WTC11 (cell line): Measurements from ENCODE around the gene ZFX. TPM values are rescaled to one million over a fixed set of nuclear protein-coding genes. Genes with fewer than 3 reads are reported as not detected.
"Not testable (repeated sequence)": the region's sequence is repeated elsewhere in the genome, so short reads cannot be mapped to it uniquely, and the experiment has no call there.

ENCODE experiments used
- ATAC-seq: fragments of 200-7000 bp; cut with Tn5 transposase; 2 replicates; pipeline ENCODE4 v1.10.0; 2021; ENCODE audit warnings: mild to moderate bottlenecking, moderate library complexity
- CTCF ChIA-PET: fragments of 300-600 bp; sonication (Branson Sonifier 250); formaldehyde crosslinking; loops from one replicate; lab custom pipeline; 2021; ENCODE audit warnings: antibody characterized with exemption; lab: Charles Lee
- POLR2A ChIA-PET: fragments of 350-600 bp; sonication (Branson Sonifier 250); formaldehyde crosslinking; loops from one replicate; lab custom pipeline; 2021; ENCODE audit warnings: antibody characterized with exemption; lab: Charles Lee
- DNase-seq: peaks from one replicate; pipeline ENCODE4 v3.0.0; 2021; ENCODE audit warnings: low spot score
- H3K27ac Mint-ChIP-seq: 2 replicates; pipeline ENCODE4 v1.8.0; 2021; ENCODE audit warnings: mixed read lengths
- H3K27me3 Mint-ChIP-seq: 2 replicates; pipeline ENCODE4 v1.8.0; 2021; ENCODE audit warnings: low read depth, mild to moderate bottlenecking, moderate library complexity, mixed read lengths
- H3K36me3 Mint-ChIP-seq: 2 replicates; pipeline ENCODE4 v1.8.0; 2021; ENCODE audit warnings: mixed read lengths
- H3K4me1 Mint-ChIP-seq: 2 replicates; pipeline ENCODE4 v1.8.0; 2022; ENCODE audit warnings: mixed read lengths
- H3K4me3 Mint-ChIP-seq: 2 replicates; pipeline ENCODE4 v1.8.0; 2021; ENCODE audit warnings: mild to moderate bottlenecking, moderate library complexity, mixed read lengths
- H3K9me3 Mint-ChIP-seq: 2 replicates; pipeline ENCODE4 v1.8.0; 2021; ENCODE audit warnings: mixed read lengths
- ATF6 ChIP-seq: sonication (generic); formaldehyde crosslinking; IDR thresholded peaks from 2 replicates; pipeline ENCODE4 v1.8.1; 2023; ENCODE audit warnings: mild to moderate bottlenecking, missing genetic modification reagents
- ELF4 ChIP-seq: sonication (generic); formaldehyde crosslinking; IDR thresholded peaks from 2 replicates; pipeline ENCODE4 v1.8.1; 2022; ENCODE audit warnings: low read depth, mild to moderate bottlenecking, moderate library complexity, missing genetic modification reagents
- FOXP1 ChIP-seq: sonication (generic); formaldehyde crosslinking; IDR thresholded peaks from 2 replicates; pipeline ENCODE4 v1.8.0; 2022; ENCODE audit warnings: missing genetic modification reagents, mild to moderate bottlenecking, moderate library complexity, borderline replicate concordance
- GRHL2 ChIP-seq: fragments of 250-450 bp; sonication (Bioruptor Pico); IDR thresholded peaks from 2 replicates; pipeline ENCODE4 v1.8.0; 2022; ENCODE audit warnings: mild to moderate bottlenecking, moderate library complexity; ENCODE audit not compliant: insufficient replicate concordance, severe bottlenecking
- HMGA2 ChIP-seq: fragments of 250-450 bp; sonication (Bioruptor Pico); IDR thresholded peaks from 2 replicates; pipeline ENCODE4 v1.4.0; 2021; ENCODE audit warnings: mild to moderate bottlenecking, moderate library complexity
- IRF2 ChIP-seq: sonication (generic); formaldehyde crosslinking; IDR thresholded peaks from 2 replicates; pipeline ENCODE4 v1.8.0; 2022; ENCODE audit warnings: low read depth, missing genetic modification reagents, borderline replicate concordance
- KAT7 ChIP-seq: sonication (generic); formaldehyde crosslinking; IDR thresholded peaks from 2 replicates; pipeline ENCODE4 v1.8.1; 2023; ENCODE audit warnings: missing genetic modification reagents, mild to moderate bottlenecking, borderline replicate concordance
- MYBL2 ChIP-seq: sonication (generic); formaldehyde crosslinking; IDR thresholded peaks from 2 replicates; pipeline ENCODE4 v1.8.1; 2023; ENCODE audit warnings: mild to moderate bottlenecking, moderate library complexity, missing genetic modification reagents
- NR2C2 ChIP-seq: sonication (generic); formaldehyde crosslinking; IDR thresholded peaks from 2 replicates; pipeline ENCODE4 v1.8.0; 2022; ENCODE audit warnings: mild to moderate bottlenecking, missing genetic modification reagents
- OVOL2 ChIP-seq: fragments of 250-450 bp; sonication (Bioruptor Pico); IDR thresholded peaks from 2 replicates; pipeline ENCODE4 v1.9.0; 2021; ENCODE audit warnings: mild to moderate bottlenecking, borderline replicate concordance
- SMAD4 ChIP-seq: sonication (generic); formaldehyde crosslinking; IDR thresholded peaks from 2 replicates; pipeline ENCODE4 v1.8.0; 2022; ENCODE audit warnings: mild to moderate bottlenecking, missing genetic modification reagents
- TEAD1 ChIP-seq: sonication (generic); formaldehyde crosslinking; IDR thresholded peaks from 2 replicates; pipeline ENCODE4 v1.8.0; 2022; ENCODE audit warnings: mild to moderate bottlenecking, missing genetic modification reagents
- ZNF121 ChIP-seq: sonication (generic); formaldehyde crosslinking; IDR thresholded peaks from 2 replicates; pipeline ENCODE4 v1.8.0; 2023; ENCODE audit warnings: missing genetic modification reagents
- ZNF219 ChIP-seq: sonication (generic); formaldehyde crosslinking; IDR thresholded peaks from 2 replicates; pipeline ENCODE4 v1.8.0; 2023; ENCODE audit warnings: missing genetic modification reagents, mild to moderate bottlenecking, borderline replicate concordance
- ZNF512 ChIP-seq: sonication (generic); formaldehyde crosslinking; IDR thresholded peaks from 2 replicates; pipeline ENCODE4 v1.8.1; 2022; ENCODE audit warnings: missing genetic modification reagents, borderline replicate concordance
- ZNF671 ChIP-seq: fragments of 250-450 bp; sonication (Bioruptor Pico); IDR thresholded peaks from 2 replicates; pipeline ENCODE4 v1.8.0; 2021; ENCODE audit warnings: mild to moderate bottlenecking
- total RNA-seq: library from RNA; stranded (reverse); gene quantifications from 3 replicates; pipeline ENCODE4 v1.2.3, GENCODE V29; 2021
- TF ChIP-seq, protein P1 (sequence below): sonication (generic); formaldehyde crosslinking; IDR thresholded peaks from 2 replicates; pipeline ENCODE4 v1.8.1; 2022; ENCODE audit warnings: low read depth, mild to moderate bottlenecking, moderate library complexity, missing genetic modification reagents, borderline replicate concordance
- TF ChIP-seq, protein P2 (sequence below): sonication (generic); formaldehyde crosslinking; IDR thresholded peaks from 2 replicates; pipeline ENCODE4 v1.8.1; 2023; ENCODE audit warnings: mild to moderate bottlenecking, moderate library complexity, missing genetic modification reagents
- TF ChIP-seq, protein P3 (sequence below): fragments of 250-450 bp; sonication (Bioruptor Pico); IDR thresholded peaks from 2 replicates; pipeline ENCODE4 v1.9.0; 2021; ENCODE audit warnings: moderate library complexity, mild to moderate bottlenecking, inconsistent platforms, borderline replicate concordance
- TF ChIP-seq, protein P4 (sequence below): sonication (generic); formaldehyde crosslinking; IDR thresholded peaks from 2 replicates; pipeline ENCODE4 v1.8.0; 2023; ENCODE audit warnings: missing genetic modification reagents, mild to moderate bottlenecking, borderline replicate concordance
- TF ChIP-seq, protein P5 (sequence below): fragments of 250-450 bp; sonication (Bioruptor Pico); IDR thresholded peaks from 2 replicates; pipeline ENCODE4 v2.1.2; 2022; ENCODE audit warnings: mild to moderate bottlenecking, moderate library complexity

ZFX gene
- total RNA-seq, 1 experiment from 2014 or later = 19.3 TPM

- TF ChIP-seq ZNF219 (CRISPR knock-in tag) = no peak
Measured at GRCh38 chrX:24137192-24137591, 12.3 kb upstream of the ZFX start (continued).

DNA sequence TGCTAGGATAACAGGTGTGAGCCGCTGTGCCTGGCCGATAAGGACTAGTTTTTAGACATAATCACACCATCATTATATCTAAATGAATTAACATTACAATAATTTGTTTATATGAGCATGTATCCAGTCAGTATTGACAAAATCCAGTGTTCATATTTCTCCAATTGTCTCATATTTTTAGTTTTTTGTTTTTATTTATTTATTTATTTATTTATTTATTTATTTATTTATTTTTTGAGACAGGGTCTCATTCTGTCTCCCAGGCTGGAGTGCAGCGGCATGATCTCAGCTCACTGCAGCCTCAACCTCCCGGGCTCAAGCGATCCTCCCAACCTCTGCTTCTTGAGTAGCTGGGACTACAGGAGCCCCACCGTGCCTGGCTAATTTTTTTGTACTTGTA, 5.5 kb upstream of the ZFX start:
- ATAC-seq, H3K36me3 Mint-ChIP-seq, H3K9me3 Mint-ChIP-seq, H3K27ac Mint-ChIP-seq, H3K4me3 Mint-ChIP-seq, POLR2A ChIA-PET, H3K27me3 Mint-ChIP-seq, DNase-seq, CTCF ChIA-PET: not testable (repeated sequence)
- H3K4me1 Mint-ChIP-seq = peaks cover 36% of the 10 kb centered on the region

DNA sequence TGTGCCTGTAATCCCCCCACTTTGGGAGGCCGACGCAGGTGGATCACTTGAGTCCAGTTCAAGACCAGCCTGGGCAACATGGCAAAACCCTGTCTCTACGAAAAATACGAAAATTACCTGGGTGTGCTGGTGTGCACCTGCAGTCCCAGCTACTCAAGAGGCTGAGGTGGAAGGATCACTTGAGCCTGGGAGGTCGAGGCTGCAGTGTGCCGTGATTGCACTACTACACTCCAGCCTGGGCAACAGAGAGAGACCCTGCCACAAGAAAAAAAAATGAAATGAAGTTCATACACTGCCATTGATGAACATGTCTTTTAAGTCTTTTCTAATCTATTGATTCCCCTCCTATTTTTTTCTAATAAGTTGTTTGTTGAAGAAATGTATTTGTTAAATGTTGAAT, 5.0 kb upstream of the ZFX start:
- no peak for TF ChIP-seq ZNF671 (CRISPR knock-in tag)
- TF ChIP-seq, protein P1, sequence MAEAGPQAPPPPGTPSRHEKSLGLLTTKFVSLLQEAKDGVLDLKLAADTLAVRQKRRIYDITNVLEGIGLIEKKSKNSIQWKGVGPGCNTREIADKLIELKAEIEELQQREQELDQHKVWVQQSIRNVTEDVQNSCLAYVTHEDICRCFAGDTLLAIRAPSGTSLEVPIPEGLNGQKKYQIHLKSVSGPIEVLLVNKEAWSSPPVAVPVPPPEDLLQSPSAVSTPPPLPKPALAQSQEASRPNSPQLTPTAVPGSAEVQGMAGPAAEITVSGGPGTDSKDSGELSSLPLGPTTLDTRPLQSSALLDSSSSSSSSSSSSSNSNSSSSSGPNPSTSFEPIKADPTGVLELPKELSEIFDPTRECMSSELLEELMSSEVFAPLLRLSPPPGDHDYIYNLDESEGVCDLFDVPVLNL (CRISPR knock-in tag) = no peak
- no peak for TF ChIP-seq ZNF512
- no peak for TF ChIP-seq GRHL2 (CRISPR knock-in tag)
- no peak for TF ChIP-seq ZNF121 (CRISPR knock-in tag)
- no peak for TF ChIP-seq KAT7 (CRISPR knock-in tag)
- TF ChIP-seq, protein P2, sequence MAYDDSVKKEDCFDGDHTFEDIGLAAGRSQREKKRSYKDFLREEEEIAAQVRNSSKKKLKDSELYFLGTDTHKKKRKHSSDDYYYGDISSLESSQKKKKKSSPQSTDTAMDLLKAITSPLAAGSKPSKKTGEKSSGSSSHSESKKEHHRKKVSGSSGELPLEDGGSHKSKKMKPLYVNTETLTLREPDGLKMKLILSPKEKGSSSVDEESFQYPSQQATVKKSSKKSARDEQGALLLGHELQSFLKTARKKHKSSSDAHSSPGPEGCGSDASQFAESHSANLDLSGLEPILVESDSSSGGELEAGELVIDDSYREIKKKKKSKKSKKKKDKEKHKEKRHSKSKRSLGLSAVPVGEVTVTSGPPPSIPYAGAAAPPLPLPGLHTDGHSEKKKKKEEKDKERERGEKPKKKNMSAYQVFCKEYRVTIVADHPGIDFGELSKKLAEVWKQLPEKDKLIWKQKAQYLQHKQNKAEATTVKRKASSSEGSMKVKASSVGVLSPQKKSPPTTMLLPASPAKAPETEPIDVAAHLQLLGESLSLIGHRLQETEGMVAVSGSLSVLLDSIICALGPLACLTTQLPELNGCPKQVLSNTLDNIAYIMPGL (CRISPR knock-in tag) = no peak
- no peak for TF ChIP-seq NR2C2 (CRISPR knock-in tag)
- no peak for TF ChIP-seq OVOL2 (CRISPR knock-in tag)
- TF ChIP-seq SMAD4 (CRISPR knock-in tag) = no peak
- TF ChIP-seq, protein P3, sequence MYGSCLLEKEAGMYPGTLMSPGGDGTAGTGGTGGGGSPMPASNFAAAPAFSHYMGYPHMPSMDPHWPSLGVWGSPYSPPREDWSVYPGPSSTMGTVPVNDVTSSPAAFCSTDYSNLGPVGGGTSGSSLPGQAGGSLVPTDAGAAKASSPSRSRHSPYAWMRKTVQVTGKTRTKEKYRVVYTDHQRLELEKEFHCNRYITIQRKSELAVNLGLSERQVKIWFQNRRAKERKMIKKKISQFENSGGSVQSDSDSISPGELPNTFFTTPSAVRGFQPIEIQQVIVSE = no peak
- TF ChIP-seq FOXP1 = no peak
- TF ChIP-seq ATF6 = no peak
- no peak for TF ChIP-seq IRF2 (CRISPR knock-in tag)
- TF ChIP-seq HMGA2 = no peak
- no peak for TF ChIP-seq MYBL2 (CRISPR knock-in tag)
- no peak for TF ChIP-seq TEAD1 (CRISPR knock-in tag)
- TF ChIP-seq ELF4 (CRISPR knock-in tag) = no peak
- TF ChIP-seq, protein P4, sequence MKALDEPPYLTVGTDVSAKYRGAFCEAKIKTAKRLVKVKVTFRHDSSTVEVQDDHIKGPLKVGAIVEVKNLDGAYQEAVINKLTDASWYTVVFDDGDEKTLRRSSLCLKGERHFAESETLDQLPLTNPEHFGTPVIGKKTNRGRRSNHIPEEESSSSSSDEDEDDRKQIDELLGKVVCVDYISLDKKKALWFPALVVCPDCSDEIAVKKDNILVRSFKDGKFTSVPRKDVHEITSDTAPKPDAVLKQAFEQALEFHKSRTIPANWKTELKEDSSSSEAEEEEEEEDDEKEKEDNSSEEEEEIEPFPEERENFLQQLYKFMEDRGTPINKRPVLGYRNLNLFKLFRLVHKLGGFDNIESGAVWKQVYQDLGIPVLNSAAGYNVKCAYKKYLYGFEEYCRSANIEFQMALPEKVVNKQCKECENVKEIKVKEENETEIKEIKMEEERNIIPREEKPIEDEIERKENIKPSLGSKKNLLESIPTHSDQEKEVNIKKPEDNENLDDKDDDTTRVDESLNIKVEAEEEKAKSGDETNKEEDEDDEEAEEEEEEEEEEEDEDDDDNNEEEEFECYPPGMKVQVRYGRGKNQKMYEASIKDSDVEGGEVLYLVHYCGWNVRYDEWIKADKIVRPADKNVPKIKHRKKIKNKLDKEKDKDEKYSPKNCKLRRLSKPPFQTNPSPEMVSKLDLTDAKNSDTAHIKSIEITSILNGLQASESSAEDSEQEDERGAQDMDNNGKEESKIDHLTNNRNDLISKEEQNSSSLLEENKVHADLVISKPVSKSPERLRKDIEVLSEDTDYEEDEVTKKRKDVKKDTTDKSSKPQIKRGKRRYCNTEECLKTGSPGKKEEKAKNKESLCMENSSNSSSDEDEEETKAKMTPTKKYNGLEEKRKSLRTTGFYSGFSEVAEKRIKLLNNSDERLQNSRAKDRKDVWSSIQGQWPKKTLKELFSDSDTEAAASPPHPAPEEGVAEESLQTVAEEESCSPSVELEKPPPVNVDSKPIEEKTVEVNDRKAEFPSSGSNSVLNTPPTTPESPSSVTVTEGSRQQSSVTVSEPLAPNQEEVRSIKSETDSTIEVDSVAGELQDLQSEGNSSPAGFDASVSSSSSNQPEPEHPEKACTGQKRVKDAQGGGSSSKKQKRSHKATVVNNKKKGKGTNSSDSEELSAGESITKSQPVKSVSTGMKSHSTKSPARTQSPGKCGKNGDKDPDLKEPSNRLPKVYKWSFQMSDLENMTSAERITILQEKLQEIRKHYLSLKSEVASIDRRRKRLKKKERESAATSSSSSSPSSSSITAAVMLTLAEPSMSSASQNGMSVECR (CRISPR knock-in tag) = no peak
- TF ChIP-seq, protein P5, sequence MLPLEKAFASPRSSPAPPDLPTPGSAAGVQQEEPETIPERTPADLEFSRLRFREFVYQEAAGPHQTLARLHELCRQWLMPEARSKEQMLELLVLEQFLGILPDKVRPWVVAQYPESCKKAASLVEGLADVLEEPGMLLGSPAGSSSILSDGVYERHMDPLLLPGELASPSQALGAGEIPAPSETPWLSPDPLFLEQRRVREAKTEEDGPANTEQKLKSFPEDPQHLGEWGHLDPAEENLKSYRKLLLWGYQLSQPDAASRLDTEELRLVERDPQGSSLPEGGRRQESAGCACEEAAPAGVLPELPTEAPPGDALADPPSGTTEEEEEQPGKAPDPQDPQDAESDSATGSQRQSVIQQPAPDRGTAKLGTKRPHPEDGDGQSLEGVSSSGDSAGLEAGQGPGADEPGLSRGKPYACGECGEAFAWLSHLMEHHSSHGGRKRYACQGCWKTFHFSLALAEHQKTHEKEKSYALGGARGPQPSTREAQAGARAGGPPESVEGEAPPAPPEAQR = no peak
- Mint-ChIP-seq H3K4me1 (peaks cover 36% of the 10 kb centered on the region), H3K36me3 (no peaks in the 10 kb centered on the region), H3K4me3 (no peak overlapping the region), H3K27me3 (no peaks in the 10 kb centered on the region), H3K27ac (no peak overlapping the region), H3K9me3 (no peaks in the 10 kb centered on the region)
- ChIA-PET CTCF (no interaction called here), POLR2A (no interaction called here)
- ATAC-seq = no peak
- no peak for DNase-seq
